OCI-LY1 (cell line): ENCODE data around the gene CARM1.

ENCODE experiments used
- EZH2 ChIP-seq: fragments of 200-600 bp; sonication (generic), shearing (Covaris generic); IDR thresholded peaks from 2 replicates; pipeline ENCODE4 v1.8.0; 2017; ENCODE audit warnings: borderline replicate concordance, mixed run types, mild to moderate bottlenecking, antibody characterized with exemption, low read length, moderate library complexity, mixed read lengths
- TF ChIP-seq, protein P1 (sequence below): fragments of 200-600 bp; sonication (generic), shearing (Covaris generic); IDR thresholded peaks from 2 replicates; pipeline ENCODE4 v1.5.1; 2017; ENCODE audit warnings: mild to moderate bottlenecking, antibody characterized with exemption, low read length, moderate library complexity, mixed read lengths

DNA sequence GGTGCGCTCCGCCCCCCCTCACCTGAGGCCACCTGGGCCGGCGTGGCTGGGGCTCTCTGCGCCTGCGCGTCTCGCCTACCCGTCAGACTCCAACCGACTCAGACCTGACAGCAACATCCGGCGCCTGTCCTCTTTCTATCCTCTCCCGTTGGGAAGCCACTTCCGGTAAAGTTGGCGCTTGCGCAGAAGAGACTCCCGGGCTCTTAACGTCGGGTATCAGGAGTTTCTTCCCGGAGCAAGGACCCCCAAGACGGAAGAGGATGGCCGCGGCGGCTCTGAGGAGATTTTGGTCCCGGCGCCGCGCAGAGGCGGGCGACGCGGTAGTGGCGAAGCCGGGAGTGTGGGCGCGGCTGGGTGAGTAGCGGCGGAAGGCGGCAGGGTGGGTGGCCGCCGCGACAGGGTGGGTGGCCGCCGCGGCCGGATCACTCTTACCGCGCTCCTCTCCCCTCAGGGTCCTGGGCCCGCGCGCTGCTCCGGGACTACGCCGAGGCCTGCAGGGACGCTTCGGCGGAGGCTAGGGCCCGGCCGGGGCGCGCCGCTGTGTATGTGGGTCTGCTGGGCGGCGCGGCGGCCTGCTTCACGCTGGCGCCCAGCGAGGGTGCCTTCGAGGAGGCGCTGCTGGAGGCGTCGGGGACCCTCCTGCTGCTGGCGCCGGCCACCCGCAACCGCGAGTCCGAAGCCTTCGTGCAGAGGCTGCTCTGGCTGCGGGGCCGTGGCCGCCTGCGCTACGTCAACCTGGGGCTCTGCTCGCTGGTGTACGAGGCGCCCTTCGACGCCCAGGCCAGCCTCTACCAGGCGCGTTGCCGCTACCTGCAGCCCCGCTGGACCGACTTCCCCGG is 57.4 kb downstream of the CARM1 start, which contains the start of the genes TIMM29 and YIPF2:
- TF ChIP-seq, protein P1, sequence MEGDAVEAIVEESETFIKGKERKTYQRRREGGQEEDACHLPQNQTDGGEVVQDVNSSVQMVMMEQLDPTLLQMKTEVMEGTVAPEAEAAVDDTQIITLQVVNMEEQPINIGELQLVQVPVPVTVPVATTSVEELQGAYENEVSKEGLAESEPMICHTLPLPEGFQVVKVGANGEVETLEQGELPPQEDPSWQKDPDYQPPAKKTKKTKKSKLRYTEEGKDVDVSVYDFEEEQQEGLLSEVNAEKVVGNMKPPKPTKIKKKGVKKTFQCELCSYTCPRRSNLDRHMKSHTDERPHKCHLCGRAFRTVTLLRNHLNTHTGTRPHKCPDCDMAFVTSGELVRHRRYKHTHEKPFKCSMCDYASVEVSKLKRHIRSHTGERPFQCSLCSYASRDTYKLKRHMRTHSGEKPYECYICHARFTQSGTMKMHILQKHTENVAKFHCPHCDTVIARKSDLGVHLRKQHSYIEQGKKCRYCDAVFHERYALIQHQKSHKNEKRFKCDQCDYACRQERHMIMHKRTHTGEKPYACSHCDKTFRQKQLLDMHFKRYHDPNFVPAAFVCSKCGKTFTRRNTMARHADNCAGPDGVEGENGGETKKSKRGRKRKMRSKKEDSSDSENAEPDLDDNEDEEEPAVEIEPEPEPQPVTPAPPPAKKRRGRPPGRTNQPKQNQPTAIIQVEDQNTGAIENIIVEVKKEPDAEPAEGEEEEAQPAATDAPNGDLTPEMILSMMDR: no peak
- no peak for TF ChIP-seq EZH2
